LNCaP clone FGC (cell line): ENCODE results near the gene CAPNS1.

Experiments
- DNase-seq: peaks from one replicate; pipeline ENCODE4 v3.0.0-alpha.2; 2011; ENCODE audit warnings: low read depth
- H3K4me3 ChIP-seq: 2 replicates; pipeline ENCODE4 v1.5.1; 2011; ENCODE audit warnings: mild to moderate bottlenecking, low read depth, low read length, control low read depth
- TF ChIP-seq, protein P1 (sequence below): IDR thresholded peaks from 2 replicates; pipeline ENCODE4 v1.5.1; 2012; ENCODE audit warnings: mild to moderate bottlenecking; ENCODE audit not compliant: control insufficient read depth, insufficient read depth; ENCODE audit errors: extremely low read depth

The CAPNS1 gene

DNA sequence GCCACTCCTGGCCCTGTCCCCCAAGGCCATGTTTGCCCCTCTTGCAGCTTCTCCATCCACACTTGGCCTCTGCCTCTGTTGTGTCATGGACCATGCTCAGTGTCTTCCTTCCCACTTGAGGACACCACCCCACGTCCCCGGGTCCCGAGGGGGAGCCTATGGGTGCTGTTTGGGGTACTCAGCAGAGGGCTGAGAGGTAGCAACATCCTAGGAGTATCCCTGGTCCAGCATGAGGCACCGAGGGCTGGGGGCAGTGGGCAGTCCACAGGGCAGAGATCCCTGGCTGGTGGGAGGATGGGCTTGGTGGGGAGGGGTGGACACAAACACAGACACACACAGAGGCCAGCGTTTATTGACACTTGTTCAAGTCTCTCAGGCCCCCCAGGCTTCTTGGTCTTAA lies 10.7 kb downstream of the CAPNS1 start:
- no peak overlapping the region for H3K4me3 ChIP-seq
- DNase-seq, result no peak

DNA sequence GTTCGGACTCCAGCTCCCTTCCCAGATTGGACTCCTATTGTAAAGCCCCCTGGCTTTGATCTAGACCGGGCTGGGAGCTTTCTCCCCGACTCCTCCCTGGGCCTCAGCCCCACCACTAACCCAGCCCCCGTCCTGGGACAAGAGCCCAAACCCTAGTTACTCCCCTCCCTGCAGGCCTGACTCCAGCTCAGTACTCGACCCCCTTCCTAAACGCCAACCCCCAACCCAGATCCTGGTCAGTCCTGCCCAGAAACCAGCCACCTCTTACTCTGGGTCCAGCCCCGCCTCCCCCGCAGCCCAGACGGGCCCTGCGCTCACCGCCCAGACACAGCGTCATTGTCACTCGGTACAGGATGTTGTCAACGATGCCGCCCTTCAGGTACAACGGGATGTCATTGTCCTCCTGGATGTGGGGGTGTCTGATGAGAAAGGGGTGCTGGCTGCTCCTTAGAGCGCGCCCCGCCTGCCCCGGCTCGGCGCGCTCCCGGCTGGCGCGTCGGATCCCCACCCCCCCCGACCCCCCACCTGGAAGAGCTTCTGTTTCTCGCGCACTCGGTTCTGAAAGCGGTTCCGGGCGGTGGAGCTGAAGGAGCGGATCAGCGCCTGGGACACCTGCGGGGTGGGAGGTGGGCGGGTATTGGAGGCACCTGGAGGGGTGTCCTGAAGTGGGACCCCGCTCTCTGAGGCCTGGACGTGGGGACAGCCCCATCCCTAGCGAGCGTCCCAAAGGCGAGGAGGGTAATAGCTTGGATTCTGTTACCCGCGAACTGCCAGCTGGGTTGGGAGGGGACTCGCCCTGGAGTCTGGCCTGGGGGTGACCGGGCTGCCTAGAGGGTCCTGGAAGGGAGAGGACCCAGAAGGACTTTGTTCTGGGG lies 11.5 kb downstream of the CAPNS1 start:
- no peak overlapping the region for H3K4me3 ChIP-seq
- no peak for DNase-seq
- TF ChIP-seq, protein P1, sequence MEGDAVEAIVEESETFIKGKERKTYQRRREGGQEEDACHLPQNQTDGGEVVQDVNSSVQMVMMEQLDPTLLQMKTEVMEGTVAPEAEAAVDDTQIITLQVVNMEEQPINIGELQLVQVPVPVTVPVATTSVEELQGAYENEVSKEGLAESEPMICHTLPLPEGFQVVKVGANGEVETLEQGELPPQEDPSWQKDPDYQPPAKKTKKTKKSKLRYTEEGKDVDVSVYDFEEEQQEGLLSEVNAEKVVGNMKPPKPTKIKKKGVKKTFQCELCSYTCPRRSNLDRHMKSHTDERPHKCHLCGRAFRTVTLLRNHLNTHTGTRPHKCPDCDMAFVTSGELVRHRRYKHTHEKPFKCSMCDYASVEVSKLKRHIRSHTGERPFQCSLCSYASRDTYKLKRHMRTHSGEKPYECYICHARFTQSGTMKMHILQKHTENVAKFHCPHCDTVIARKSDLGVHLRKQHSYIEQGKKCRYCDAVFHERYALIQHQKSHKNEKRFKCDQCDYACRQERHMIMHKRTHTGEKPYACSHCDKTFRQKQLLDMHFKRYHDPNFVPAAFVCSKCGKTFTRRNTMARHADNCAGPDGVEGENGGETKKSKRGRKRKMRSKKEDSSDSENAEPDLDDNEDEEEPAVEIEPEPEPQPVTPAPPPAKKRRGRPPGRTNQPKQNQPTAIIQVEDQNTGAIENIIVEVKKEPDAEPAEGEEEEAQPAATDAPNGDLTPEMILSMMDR, result no peak

More for the DNA sequence above, 10.7 kb downstream of the CAPNS1 start:
- TF ChIP-seq, protein P1, result no peak

DNA sequence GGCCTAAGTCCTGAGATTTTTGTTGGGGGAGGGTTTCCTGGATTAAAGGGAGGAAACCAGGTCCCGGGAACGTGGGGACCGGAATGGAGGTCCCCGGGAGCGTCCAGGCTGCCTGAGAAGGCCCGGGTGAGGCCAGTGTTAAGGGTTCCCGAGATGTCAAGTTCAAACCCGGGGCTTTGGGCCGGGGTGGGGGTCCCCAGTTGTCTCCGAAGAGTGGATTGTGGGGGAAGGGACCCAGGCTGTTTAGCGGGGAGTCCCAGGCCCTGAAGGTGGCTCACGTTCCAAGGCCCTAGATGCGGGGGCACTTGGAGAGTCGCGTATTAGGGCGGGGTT lies 12.1 kb downstream of the CAPNS1 start:
- no peak overlapping the region for H3K4me3 ChIP-seq
- TF ChIP-seq, protein P1, result no peak
- DNase-seq, result no peak

DNA sequence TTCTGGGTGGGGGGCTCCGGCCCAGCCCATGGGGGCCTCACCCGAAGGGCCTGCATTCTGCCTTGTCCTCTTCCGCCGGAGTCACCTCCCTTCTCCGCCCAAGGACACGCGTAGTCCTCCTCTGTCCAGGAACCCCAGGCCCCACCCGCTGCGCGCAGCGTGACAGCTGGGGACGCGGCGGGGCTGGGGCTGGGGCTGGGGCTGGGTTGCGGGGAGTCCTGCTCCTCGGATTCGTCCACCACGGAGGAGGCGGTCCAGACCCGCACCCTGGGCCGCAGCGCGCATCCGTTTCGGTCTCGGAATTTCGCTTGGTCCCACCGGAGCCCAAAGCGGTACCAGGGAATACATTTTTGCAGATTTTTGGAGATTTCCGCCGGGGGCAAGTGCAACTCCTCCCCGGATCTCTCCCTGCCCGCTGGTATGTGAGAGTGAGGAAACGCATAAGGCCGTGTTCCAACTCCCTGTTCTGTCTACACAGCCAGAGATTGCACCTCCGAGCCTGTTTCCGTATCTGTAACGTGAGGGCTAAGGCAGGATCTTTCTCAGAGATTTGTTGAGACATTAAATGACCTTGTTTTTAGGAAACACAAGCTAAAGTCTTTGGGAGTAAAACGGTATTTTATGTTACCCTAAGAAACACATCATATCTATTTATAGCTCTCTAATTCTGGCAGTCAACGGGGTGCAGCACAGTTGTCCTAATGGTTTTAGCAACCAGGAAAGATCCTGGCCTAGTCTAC lies 12.7 kb downstream of the CAPNS1 start, which contains the start of gene COX7A1:
TSS of gene COX7A1 (minus strand) at position 96 of the 740 bp plus-strand sequence. CDS start at position 56, 40 bp downstream.
- TF ChIP-seq, protein P1, result no peak
- no peak within 1 kb of the TSS for H3K4me3 ChIP-seq
- no peak for DNase-seq

DNA sequence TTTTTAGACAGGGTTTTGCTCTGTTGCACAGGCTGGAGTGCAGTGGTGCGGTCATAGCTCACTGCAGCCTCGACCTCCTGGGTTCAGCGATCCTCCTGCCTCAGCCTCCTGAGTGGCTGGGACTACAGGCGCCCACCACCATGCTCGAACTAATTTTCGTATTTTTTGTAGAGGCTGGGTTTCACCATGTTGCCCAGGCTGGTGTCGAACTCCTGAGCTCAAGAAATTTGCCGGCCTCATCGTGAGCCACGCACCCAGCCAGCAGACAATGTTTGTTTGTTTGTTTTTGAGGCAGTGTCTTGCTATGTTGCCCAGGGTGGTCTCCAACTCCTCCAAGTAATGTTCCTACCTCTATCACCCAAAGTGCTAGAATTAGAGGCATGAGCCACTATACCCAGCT lies 13.3 kb downstream of the CAPNS1 start:
- no peak for DNase-seq
- no peak overlapping the region for H3K4me3 ChIP-seq
- TF ChIP-seq, protein P1, result no peak

DNA sequence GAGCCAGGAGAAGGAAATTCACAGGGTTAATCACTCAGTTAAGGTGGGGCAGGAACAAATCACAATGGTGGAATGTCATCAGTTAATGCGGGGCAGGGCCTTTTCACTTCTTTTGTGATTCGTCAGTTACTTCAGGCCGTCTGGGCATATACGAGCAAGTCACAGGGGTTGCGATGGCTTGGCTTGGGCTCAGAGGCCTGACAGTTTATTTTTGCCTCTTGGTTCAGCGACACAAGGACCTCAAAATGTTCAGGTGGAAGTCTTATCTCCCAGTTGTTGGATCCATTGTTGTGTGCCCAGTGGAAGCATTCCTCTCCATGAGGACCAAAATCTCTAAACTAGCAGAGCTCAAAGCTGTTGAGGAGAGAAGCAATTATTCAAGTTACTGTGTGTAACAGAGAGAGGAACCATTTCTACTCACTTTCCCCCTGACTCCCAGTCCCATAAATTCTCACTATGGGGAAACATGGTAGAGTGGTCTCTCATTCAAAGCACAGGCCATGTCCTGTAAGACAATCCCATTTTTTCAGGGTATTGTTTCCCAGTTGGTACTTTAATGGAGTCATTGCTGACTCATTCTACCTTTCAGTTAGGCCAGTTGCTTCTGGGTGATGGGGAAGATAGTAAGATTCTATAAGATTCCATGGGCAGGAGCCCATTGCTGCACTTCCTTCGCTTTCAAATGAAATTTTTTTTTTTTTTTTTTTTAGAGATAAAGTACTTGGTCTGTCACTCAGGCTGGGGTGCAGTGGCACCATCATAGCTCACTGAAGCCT lies 21.1 kb downstream of the CAPNS1 start:
- H3K4me3 ChIP-seq, result no peak overlapping the region
- TF ChIP-seq, protein P1, result no peak
- no peak for DNase-seq
